Fibroblast of lung (primary cell): Measurements from ENCODE around the gene GMPR.

ENCODE experiments used
- EZH2 ChIP-seq: IDR thresholded peaks from 2 replicates; pipeline ENCODE4 v1.5.1; 2012; ENCODE audit warnings: low read length, control low read depth, mild to moderate bottlenecking; ENCODE audit errors: missing control alignments
- TF ChIP-seq, protein P1 (sequence below), 2 donors: IDR thresholded peaks in 1 of 2; conservative IDR thresholded peaks in 1 of 2; 1 replicate in 1 of 2; 2 replicates in 1 of 2; pipeline ENCODE4 v1.5.1; 2011 to 2012; ENCODE audit warnings: low read length in 2 of 2, control low read depth in 1 of 2, inconsistent platforms in 1 of 2, low read depth in 1 of 2, mild to moderate bottlenecking in 1 of 2

DNA sequence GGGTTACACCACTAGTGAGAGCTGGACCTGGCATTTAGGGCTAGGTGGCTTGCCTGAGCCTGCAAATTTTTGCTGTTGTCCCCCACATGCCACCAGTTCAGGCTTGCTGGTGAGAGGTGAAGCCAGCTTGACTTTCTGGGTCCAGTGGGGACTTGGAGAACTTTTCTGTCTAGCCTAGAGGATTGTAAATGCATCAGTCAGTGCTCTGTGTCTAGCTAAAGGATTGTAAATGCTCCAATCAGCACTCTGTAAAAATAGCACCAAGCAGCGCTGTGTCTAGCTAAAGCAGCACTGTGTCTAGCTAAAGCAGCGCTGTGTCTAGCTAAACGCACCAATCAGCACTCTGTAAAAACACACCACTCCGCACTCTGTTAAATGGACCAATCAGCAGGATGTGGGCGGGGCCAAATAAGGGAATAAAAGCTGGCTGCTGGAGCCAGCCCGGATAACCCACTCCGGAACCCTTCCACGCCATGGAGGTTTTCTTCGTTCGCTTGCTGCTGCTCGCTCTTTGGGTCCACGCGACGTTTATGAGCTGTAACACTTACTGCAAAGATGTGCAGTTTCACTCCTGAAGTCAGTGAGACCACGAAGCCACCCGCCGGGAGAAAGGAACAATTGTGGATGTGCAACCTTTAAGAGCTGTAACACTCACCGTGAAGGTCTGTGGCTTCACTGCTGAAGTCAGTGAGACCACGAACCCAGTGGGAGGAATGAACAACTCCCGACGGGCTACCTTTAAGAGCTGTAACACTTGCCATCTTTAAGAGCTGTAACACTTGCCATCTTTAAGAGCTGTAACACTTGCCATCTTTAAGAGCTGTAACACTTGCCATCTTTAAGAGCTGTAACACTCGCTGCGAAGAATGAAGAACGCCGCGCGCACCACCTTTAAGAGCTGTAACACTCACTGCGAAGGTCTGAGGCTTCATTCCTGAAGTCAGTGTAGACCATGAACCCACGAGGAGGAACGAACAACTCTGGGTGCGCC is 27.3 kb downstream of the GMPR start:
- TF ChIP-seq, protein P1, sequence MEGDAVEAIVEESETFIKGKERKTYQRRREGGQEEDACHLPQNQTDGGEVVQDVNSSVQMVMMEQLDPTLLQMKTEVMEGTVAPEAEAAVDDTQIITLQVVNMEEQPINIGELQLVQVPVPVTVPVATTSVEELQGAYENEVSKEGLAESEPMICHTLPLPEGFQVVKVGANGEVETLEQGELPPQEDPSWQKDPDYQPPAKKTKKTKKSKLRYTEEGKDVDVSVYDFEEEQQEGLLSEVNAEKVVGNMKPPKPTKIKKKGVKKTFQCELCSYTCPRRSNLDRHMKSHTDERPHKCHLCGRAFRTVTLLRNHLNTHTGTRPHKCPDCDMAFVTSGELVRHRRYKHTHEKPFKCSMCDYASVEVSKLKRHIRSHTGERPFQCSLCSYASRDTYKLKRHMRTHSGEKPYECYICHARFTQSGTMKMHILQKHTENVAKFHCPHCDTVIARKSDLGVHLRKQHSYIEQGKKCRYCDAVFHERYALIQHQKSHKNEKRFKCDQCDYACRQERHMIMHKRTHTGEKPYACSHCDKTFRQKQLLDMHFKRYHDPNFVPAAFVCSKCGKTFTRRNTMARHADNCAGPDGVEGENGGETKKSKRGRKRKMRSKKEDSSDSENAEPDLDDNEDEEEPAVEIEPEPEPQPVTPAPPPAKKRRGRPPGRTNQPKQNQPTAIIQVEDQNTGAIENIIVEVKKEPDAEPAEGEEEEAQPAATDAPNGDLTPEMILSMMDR (conservative IDR thresholded peaks at IDR 0.05 in 1 of 2, IDR thresholded peaks at IDR 0.05 in 1 of 2; ENCODE audit: low read depth in 1 of 2, low read length in 2 of 2) = no peak
- no peak for TF ChIP-seq EZH2
